SJSA1 (cell line): ENCODE results near the gene SDCBP2. TPM values are rescaled to one million over a fixed set of nuclear protein-coding genes. Genes with fewer than 3 reads are reported as not detected.
A peak's percentile ranks its signal among the peaks of the same experiment; 100 is the strongest.

Experiments used
- DNase-seq, 2 experiments: peaks; one replicate each; pipeline ENCODE4 v3.0.0-alpha.2; 2015 to 2020; ENCODE audit warnings: low spot score in 2 of 2, low read depth in 1 of 2
- H3K27ac ChIP-seq: fragments of 250-450 bp; sonication (Bioruptor Pico); 2 replicates; pipeline ENCODE4 v1.5.1; 2020; ENCODE audit warnings: mild to moderate bottlenecking, moderate library complexity
- H3K27me3 ChIP-seq: fragments of 250-450 bp; sonication (Bioruptor Pico); replicated peaks from 2 replicates; pipeline ENCODE4 v1.5.1; 2020; ENCODE audit warnings: mild to moderate bottlenecking, moderate library complexity
- H3K36me3 ChIP-seq: fragments of 250-450 bp; sonication (Bioruptor Pico); 2 replicates; pipeline ENCODE4 v1.5.1; 2020; ENCODE audit warnings: mild to moderate bottlenecking
- H3K4me1 ChIP-seq: fragments of 250-450 bp; sonication (Bioruptor Pico); replicated peaks from 2 replicates; pipeline ENCODE4 v1.6.1; 2021; ENCODE audit warnings: mild to moderate bottlenecking
- H3K4me3 ChIP-seq: fragments of 250-450 bp; sonication (Bioruptor Pico); 2 replicates; pipeline ENCODE4 v1.5.1; 2020; ENCODE audit warnings: mild to moderate bottlenecking
- H3K9me3 ChIP-seq: fragments of 250-450 bp; sonication (Bioruptor Pico); replicated peaks from 2 replicates; pipeline ENCODE4 v1.5.1; 2020; ENCODE audit warnings: mild to moderate bottlenecking
- total RNA-seq: library from RNA; depleted of rRNA; stranded (reverse); fragments of >200 nt; shearing (Covaris generic); gene quantifications from 2 replicates; pipeline ENCODE4 v1.2.3, GENCODE V29; 2014

SDCBP2 gene
- total RNA-seq, 1 experiment from 2014 or later: 1.2 TPM

- H3K27ac ChIP-seq: no peak overlapping the region
- H3K4me1 ChIP-seq: peaks cover 9% of the 10 kb centered on the region
- H3K36me3 ChIP-seq: 0 out of 2 replicates have a peak, but pooled peaks cover 3% of the 10 kb centered on the region
- no peak for DNase-seq
- no peaks in the 10 kb centered on the region for H3K27me3 ChIP-seq
- H3K9me3 ChIP-seq: no peaks in the 10 kb centered on the region
- no peak overlapping the region for H3K4me3 ChIP-seq
Measured at GRCh38 chr20:1297486-1297885, 31.5 kb downstream of the SDCBP2 start.

DNA sequence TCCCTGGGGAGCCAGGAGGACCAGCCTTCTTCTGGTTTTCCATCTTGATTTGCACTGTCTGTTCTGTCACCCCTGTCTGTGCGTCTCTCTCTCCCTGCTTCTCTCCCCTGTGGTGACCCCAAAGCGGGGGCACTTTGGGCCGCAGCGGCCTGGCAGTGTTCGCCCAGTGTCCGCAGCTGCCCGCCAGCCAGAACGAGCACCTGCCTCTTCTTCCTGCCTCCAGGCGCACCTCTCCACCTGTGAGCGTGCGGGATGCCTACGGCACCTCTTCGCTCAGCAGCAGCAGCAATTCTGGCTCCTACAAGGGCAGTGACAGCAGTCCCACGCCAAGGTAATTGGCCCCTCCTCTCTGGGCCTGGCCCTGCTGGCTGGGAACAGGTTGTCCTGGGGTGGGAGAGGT is 32.0 kb downstream of the SDCBP2 start:
- Histone ChIP-seq H3K27ac (no peak overlapping the region), H3K27me3 (no peaks in the 10 kb centered on the region), H3K36me3 (0 out of 2 replicates have a peak, but pooled peaks cover 3% of the 10 kb centered on the region), H3K4me1 (peaks cover 14% of the 10 kb centered on the region), H3K9me3 (no peaks in the 10 kb centered on the region), H3K4me3 (no peak overlapping the region)
- DNase-seq: no peak

- no peak overlapping the region for H3K4me3 ChIP-seq
- 0 out of 2 replicates have a peak, but pooled peaks cover 3% of the 10 kb centered on the region for H3K36me3 ChIP-seq
- H3K27me3 ChIP-seq: no peaks in the 10 kb centered on the region
Measured at GRCh38 chr20:1296117-1296610, 32.8 kb downstream of the SDCBP2 start.

GRCh38 chr20:1295276-1295930 is 33.5 kb downstream of the SDCBP2 start:
- Histone ChIP-seq H3K36me3 (0 out of 2 replicates have a peak, but pooled peaks cover 3% of the 10 kb centered on the region), H3K27me3 (no peaks in the 10 kb centered on the region), H3K9me3 (no peaks in the 10 kb centered on the region), H3K27ac (no peak overlapping the region), H3K4me1 (peaks cover 20% of the 10 kb centered on the region), H3K4me3 (no peak overlapping the region)
- DNase-seq: no peak

More at GRCh38 chr20:1296117-1296610, 32.8 kb downstream of the SDCBP2 start:
- no peak for DNase-seq
- H3K4me1 ChIP-seq: peaks cover 20% of the 10 kb centered on the region
- no peaks in the 10 kb centered on the region for H3K9me3 ChIP-seq
- H3K27ac ChIP-seq: no peak overlapping the region

DNA sequence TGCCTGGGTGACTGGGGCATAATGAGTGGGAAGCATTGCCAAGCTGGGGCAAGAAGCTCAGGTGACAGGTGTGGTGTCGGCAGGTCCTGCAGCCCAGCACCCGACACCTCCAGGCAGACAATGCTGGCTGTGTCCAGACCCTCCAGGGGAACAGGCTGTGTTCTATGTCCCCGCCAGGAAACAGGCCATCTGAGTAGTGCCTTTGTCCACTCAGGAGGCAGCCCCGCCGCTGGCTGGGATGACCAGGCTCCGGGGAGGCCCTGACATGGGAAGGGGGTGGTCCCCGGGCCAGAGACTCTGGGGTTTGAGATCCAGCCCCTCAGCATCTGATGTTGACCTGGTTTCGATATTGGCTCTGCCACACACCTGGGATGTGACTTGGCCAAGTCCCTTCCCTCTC is 34.4 kb downstream of the SDCBP2 start:
- no peak for DNase-seq
- H3K4me1 ChIP-seq: peaks cover 22% of the 10 kb centered on the region
- no peaks in the 10 kb centered on the region for H3K9me3 ChIP-seq
- H3K4me3 ChIP-seq: no peak overlapping the region
- H3K36me3 ChIP-seq: 0 out of 2 replicates have a peak, but pooled peaks cover 3% of the 10 kb centered on the region
- H3K27me3 ChIP-seq: no peaks in the 10 kb centered on the region
- H3K27ac ChIP-seq: no peak overlapping the region

DNA sequence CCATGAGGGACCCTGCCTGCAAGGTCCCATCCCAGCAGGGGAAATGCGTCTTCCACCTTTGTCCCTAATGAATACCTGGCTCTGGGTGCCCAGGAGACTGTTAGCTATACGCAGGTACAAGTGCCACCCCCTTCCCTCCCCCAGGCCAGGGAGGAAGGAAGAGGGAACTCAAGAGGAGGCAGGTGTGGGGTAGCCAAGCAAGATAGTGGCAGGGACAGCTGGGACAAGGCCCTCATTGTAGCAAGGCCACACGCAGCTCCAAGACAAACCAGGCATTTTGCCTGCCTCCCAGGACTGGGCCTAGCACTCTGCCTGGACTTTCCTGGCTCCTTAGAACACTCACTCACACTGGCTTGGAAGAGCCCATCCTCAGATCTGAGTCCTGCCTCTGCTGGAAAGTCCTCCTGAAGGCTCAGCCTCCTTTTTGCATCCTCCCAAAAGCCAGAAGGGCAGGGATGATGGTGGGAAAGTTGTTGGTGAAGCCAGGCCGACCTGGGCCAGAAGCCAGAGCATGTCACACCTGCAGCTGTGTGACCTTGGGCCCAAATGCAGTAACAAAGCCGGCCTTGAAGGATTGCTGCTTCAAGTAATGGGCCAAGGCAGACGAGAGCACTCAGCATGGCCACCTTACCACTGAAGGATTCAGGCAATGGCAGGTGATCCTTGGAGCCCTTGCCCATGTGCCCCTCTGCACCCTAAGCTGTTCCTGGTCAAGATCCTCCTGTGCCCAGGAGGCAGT is 35.1 kb downstream of the SDCBP2 start:
- H3K4me1 ChIP-seq: peaks cover 22% of the 10 kb centered on the region
- H3K4me3 ChIP-seq: no peak overlapping the region
- no peaks in the 10 kb centered on the region for H3K9me3 ChIP-seq
- H3K36me3 ChIP-seq: no peaks in the 10 kb centered on the region
- no peak overlapping the region for H3K27ac ChIP-seq
- DNase-seq: no peak
- no peaks in the 10 kb centered on the region for H3K27me3 ChIP-seq

GRCh38 chr20:1292620-1293019 is 36.3 kb downstream of the SDCBP2 start:
- H3K36me3 ChIP-seq: no peaks in the 10 kb centered on the region
- no peak overlapping the region for H3K4me3 ChIP-seq
- H3K9me3 ChIP-seq: no peaks in the 10 kb centered on the region
- no peak for DNase-seq
- peaks cover 22% of the 10 kb centered on the region for H3K4me1 ChIP-seq
- no peak overlapping the region for H3K27ac ChIP-seq
- no peaks in the 10 kb centered on the region for H3K27me3 ChIP-seq

DNA sequence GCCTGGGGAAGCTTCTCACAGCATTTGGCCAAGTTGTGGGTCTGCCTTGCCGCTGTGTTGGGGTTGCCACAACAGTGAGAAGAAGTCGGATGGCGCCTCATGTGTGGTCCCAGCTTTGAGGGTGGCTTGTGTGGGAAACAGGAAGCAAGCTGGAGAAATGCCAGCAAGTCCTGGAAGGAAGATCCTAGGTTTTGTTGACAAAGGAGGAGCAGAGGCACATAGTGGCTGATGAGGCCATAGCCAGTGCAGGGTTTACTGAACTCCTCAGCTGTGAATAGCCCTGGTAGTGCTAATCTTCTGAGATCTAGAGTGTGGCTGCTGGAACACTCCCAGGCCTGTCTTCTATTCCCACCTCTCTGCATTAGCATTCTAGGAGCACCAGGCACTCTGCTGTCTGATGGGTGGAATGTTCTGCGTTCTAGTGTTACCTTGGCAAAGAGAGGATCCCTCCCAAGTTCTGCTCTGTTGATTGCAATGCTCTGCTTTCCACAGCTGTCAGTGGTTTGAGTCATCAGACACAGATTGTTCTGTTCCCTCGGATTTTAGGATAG is 37.7 kb downstream of the SDCBP2 start:
- Histone ChIP-seq H3K4me3 (no peak overlapping the region), H3K27ac (peak overlapping the region; percentile 55), H3K4me1 (peaks cover 22% of the 10 kb centered on the region), H3K27me3 (no peaks in the 10 kb centered on the region), H3K9me3 (no peaks in the 10 kb centered on the region), H3K36me3 (no peaks in the 10 kb centered on the region)
- DNase-seq: peak; percentile 92 to 94

DNA sequence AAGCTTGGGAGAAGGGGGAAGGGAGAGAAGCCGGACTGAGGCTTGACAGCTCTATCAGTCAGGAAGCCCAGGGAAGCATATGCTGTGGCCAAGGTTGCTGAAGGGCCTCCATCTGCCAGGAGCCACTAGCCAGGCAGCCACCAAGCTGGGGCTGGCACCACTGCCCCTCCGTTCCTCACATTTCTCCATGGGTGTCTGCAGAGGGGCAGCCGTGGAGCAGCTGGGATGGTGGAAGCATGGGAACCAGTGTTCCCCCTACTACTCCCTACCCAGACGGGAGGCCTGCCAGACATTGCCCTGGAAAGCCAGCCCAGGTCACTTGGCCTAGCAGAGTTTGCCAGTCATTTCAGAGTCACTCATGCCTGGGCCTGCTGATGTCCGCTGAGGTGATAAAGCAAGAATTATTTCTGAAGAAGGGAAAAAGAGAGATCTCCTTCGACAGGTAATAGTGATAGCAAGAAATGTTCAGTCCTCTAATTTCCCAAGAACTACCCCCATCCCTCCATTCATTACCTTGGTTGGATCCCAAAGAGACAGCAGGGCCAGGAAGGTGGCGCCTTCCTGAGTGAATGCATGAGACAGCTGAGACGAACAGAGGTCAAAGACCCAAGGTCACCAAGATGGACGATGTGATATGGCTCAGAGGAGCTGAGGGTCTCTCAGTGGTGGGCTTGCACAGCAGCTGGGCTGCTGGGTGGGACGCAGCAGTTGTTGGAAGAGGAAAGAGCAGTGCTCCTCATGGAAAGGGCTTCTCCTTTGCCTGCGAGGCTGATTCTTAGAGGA is 41.0 kb downstream of the SDCBP2 start:
- no peak for DNase-seq
- H3K27ac ChIP-seq: no peak overlapping the region
- H3K9me3 ChIP-seq: no peaks in the 10 kb centered on the region
- H3K4me3 ChIP-seq: no peak overlapping the region
- H3K4me1 ChIP-seq: peaks cover 32% of the 10 kb centered on the region
- no peaks in the 10 kb centered on the region for H3K36me3 ChIP-seq
- no peaks in the 10 kb centered on the region for H3K27me3 ChIP-seq

GRCh38 chr20:1287306-1287705 is 41.6 kb downstream of the SDCBP2 start:
- H3K4me3 ChIP-seq: no peak overlapping the region
- H3K9me3 ChIP-seq: no peaks in the 10 kb centered on the region
- peaks cover 31% of the 10 kb centered on the region for H3K4me1 ChIP-seq
- no peaks in the 10 kb centered on the region for H3K27me3 ChIP-seq
- DNase-seq: no peak
- H3K27ac ChIP-seq: no peak overlapping the region
- H3K36me3 ChIP-seq: no peaks in the 10 kb centered on the region

GRCh38 chr20:1286267-1287024 is 42.5 kb downstream of the SDCBP2 start:
- no peaks in the 10 kb centered on the region for H3K9me3 ChIP-seq
- H3K4me3 ChIP-seq: no peak overlapping the region
- H3K27ac ChIP-seq: no peak overlapping the region
- H3K36me3 ChIP-seq: no peaks in the 10 kb centered on the region
- peaks cover 23% of the 10 kb centered on the region for H3K4me1 ChIP-seq
- H3K27me3 ChIP-seq: no peaks in the 10 kb centered on the region
- DNase-seq: no peak

GRCh38 chr20:1283522-1284510 is 45.1 kb downstream of the SDCBP2 start:
- Histone ChIP-seq H3K27me3 (no peaks in the 10 kb centered on the region), H3K4me3 (no peak overlapping the region), H3K27ac (no peak overlapping the region), H3K4me1 (peaks cover 15% of the 10 kb centered on the region), H3K9me3 (no peaks in the 10 kb centered on the region), H3K36me3 (no peaks in the 10 kb centered on the region)
- peak in 1 of 2 experiments; percentile 38 for DNase-seq
